ENCODE data around the gene ZNF469. TPM values are rescaled to one million over a fixed set of nuclear protein-coding genes. Genes with fewer than 3 reads are reported as not detected.

Gene ZNF469
- total RNA-seq, 1 experiment from 2014 or later = 1.7 TPM

DNA sequence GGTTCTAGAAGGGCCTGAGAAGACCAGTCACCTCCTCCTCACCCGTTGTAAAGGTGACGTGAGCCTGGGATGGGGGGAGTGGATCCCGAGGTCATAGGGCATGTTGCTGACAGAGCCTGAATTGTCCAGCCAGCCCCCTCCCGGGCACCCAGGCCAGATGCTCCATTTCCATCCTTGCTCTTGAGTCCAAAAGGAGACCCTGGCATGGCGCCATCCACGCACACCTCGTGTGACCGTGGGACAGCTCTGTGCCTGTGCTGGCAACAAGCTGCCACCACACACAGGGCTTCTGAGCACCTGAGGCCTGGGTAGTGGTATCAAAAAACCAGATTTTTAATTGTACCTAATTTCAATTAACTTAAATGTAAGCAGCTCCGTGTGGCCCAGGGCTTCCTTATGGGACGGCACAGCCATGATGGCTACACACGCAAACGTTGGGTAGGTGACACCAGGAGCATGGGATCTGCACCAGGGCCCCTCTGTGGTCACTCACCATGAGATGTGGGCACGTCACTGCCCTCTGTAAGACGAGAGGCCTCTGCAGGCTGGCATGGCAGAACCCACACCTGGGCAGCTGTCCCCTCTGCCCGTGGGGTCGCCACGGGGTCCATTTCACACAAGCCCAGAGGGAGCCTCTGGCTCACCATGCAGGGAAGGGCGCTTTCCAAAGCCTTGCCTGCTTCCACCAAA, 37.6 kb upstream of the ZNF469 start:
- in situ Hi-C loops (cut with HindIII; ENCODE audit: low pct_unique_long_range_greater_than_20kb, low sequenced_read_pairs) = no loop called here
- DNase-seq (ENCODE audit: low read depth) = no peak

- in situ Hi-C loops (cut with HindIII; ENCODE audit: low pct_unique_long_range_greater_than_20kb, low sequenced_read_pairs) = no loop called here
- DNase-seq (ENCODE audit: low read depth) = no peak
These were observed 36.8 kb upstream of the ZNF469 start for GRCh38 chr16:88345721-88346560.

- no peak for DNase-seq (ENCODE audit: low read depth)
- in situ Hi-C loops (cut with HindIII; ENCODE audit: low pct_unique_long_range_greater_than_20kb, low sequenced_read_pairs) = no loop called here
These were observed 35.9 kb upstream of the ZNF469 start for GRCh38 chr16:88346680-88347505.

DNA sequence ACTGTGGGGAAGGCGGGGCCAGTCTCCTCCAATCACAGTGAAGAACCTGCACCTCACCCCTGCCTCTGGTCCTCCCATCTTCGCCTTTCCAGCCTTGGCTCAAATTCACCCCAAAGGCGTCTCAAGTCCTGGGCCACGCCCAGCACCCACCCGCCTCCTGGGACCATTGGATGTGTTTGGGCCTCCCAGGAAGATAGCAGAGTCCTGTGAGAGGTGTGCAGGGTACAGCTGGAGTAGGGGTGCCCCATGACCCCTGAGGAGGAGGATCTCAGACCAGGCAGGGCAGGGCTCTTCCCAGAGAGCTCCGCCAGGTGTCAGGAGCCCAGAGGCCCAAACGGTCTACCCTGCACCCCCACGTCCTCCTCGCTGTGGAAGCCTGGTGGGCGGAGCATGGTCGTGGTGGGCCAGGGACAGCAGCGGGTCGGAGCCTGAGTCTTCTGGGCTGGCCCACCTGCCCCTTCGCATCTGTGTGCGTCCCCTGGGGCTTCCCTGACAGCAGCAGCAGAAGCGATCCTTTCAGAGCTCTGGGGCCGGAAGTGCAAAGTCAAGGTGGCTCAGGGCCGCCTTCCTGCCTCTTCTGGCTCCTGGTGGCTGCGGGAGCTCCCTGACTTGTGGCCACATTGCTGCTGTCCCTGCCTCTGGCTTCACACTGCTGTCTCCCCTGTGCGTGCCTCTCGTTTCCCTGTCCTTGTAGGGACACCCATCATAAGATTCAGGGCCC, 34.9 kb upstream of the ZNF469 start:
- in situ Hi-C loops (cut with HindIII; ENCODE audit: low pct_unique_long_range_greater_than_20kb, low sequenced_read_pairs) = no loop called here
- no peak for DNase-seq (ENCODE audit: low read depth)

- in situ Hi-C loops (cut with HindIII; ENCODE audit: low pct_unique_long_range_greater_than_20kb, low sequenced_read_pairs) = no loop called here
- DNase-seq (ENCODE audit: low read depth) = no peak
These were observed 34.2 kb upstream of the ZNF469 start for GRCh38 chr16:88348377-88349152.

GRCh38 chr16:88349153-88349902, 33.4 kb upstream of the ZNF469 start:
- in situ Hi-C loops (cut with HindIII; ENCODE audit: low pct_unique_long_range_greater_than_20kb, low sequenced_read_pairs) = no loop called here
- no peak for DNase-seq (ENCODE audit: low read depth)

DNA sequence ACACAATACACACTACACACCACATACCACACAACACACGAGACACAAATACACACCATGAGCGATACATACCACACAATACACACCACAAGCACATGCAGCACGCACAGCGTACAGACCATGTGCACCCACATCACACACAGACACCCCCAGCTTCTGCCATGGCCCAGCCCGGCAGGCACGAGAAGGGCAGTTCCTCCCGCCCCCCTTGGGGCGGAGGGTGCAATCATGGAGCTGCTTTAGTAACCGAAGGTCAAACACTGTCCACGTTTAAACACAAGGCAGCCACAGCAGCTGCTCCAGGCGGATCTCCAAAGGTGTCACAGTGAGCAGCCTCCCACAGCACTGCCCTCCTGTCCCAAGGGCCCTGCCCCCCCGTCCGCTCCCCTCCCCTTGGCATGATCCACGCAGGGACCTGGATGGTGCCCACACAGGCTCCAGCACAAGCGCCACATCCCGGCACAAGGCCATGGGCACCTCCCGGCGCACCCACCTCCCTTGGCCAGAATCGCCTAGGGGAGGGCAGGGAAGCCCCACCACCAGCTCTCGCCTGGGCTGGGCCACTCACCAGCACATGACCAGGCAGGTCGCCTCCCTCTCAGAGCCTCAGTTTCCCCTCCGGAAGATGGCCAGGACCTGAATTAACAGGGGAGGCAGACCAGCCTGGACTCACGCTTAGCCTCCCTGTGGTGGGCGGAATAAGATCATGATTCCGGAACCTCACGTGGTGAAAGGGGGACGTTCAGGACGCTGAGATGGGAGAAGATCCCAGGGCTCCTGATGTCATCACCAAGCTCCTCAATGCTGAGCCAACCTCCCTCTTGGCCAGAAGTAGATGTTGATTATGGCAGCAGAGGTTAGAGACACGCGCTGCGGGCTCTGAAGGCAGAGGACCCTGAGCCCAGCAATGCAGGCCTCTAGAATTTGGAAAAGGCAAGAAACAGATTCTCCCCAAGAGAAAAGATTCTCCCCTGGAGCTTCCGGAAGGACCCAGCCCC, 32.6 kb upstream of the ZNF469 start:
- no peak for DNase-seq (ENCODE audit: low read depth)
- in situ Hi-C loops (cut with HindIII; ENCODE audit: low pct_unique_long_range_greater_than_20kb, low sequenced_read_pairs) = no loop called here

GRCh38 chr16:88350922-88351321, 31.8 kb upstream of the ZNF469 start:
- in situ Hi-C loops (cut with HindIII; ENCODE audit: low pct_unique_long_range_greater_than_20kb, low sequenced_read_pairs) = no loop called here
- no peak for DNase-seq (ENCODE audit: low read depth)

- DNase-seq (ENCODE audit: low read depth) = no peak
- in situ Hi-C loops (cut with HindIII; ENCODE audit: low pct_unique_long_range_greater_than_20kb, low sequenced_read_pairs) = no loop called here
These were observed 31.2 kb upstream of the ZNF469 start for GRCh38 chr16:88351491-88352101.

- no peak for DNase-seq (ENCODE audit: low read depth)
- in situ Hi-C loops (cut with HindIII; ENCODE audit: low pct_unique_long_range_greater_than_20kb, low sequenced_read_pairs) = no loop called here
These were observed 30.2 kb upstream of the ZNF469 start for GRCh38 chr16:88352261-88353200.

DNA sequence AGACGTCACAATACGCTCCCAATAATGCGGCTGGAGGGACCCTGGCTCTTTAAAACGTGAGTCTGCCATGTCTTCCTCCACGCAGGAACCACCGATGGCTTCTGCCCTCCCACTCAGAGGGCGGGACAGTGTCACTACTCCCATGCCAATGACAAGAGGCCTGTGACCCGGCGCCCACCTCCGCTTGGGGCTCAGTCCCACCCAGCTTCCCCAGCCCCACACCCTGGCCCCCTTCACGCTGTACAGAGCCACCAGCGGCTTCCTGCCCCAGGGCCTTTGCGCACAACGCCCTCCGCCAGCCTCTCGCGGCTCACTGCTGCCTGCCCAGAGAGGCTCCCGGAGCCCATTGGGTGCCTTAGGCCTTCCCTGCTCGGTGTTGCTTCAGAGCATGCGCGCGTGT, 29.5 kb upstream of the ZNF469 start:
- in situ Hi-C loops (cut with HindIII; ENCODE audit: low pct_unique_long_range_greater_than_20kb, low sequenced_read_pairs) = no loop called here
- no peak for DNase-seq (ENCODE audit: low read depth)

GRCh38 chr16:88353691-88354090, 29.1 kb upstream of the ZNF469 start:
- no peak for DNase-seq (ENCODE audit: low read depth)
- in situ Hi-C loops (cut with HindIII; ENCODE audit: low pct_unique_long_range_greater_than_20kb, low sequenced_read_pairs) = no loop called here

GRCh38 chr16:88354229-88355092, 28.3 kb upstream of the ZNF469 start:
- in situ Hi-C loops (cut with HindIII; ENCODE audit: low pct_unique_long_range_greater_than_20kb, low sequenced_read_pairs) = no loop called here
- no peak for DNase-seq (ENCODE audit: low read depth)

GRCh38 chr16:88355093-88355388, 27.7 kb upstream of the ZNF469 start:
- no peak for DNase-seq (ENCODE audit: low read depth)
- in situ Hi-C loops (cut with HindIII; ENCODE audit: low pct_unique_long_range_greater_than_20kb, low sequenced_read_pairs) = no loop called here

Measured in Caki2 (cell line).